HepG2 (cell line): ENCODE measurements around the gene SLIT3. TPM values are rescaled to one million over a fixed set of nuclear protein-coding genes. Genes with fewer than 3 reads are reported as not detected.

ENCODE experiments used
- ATAC-seq: fragments of 200-7000 bp; cut with Tn5 transposase; 3 replicates; pipeline ENCODE4 v1.9.1; 2020; ENCODE audit warnings: mild to moderate bottlenecking, moderate library complexity
- BruUV-seq: library from RNA; stranded (reverse); fragments of 400-500 nt; replicated peaks from 2 replicates; lab custom pipeline; 2021; lab: Mats Ljungman, UMichigan
- CTCF ChIA-PET: fragments of 300-600 bp; formaldehyde crosslinking; extraction: SDS; loops from one replicate; lab custom pipeline; 2021; ENCODE audit warnings: low total read pairs, inconsistent platforms, low intra/inter-chr PET ratio; lab: Yijun Ruan, JAX
- POLR2A ChIA-PET: fragments of 350-600 bp; sonication (Branson Sonifier 250); formaldehyde crosslinking; loops from one replicate; lab custom pipeline; 2020; ENCODE audit warnings: antibody characterized with exemption, inconsistent platforms; lab: Yijun Ruan, JAX
- DNase-seq: peaks from one replicate; pipeline ENCODE4 v3.0.0-alpha.2; 2015; ENCODE audit warnings: low spot score
- FAIRE-seq: peaks from 3 replicates; lab custom pipeline; 2011; peaks lifted over from hg19 to GRCh38; lab: Jason Lieb, UNC
- H2AFZ ChIP-seq: one replicate; pipeline ENCODE4 v1.6.1; 2011; ENCODE audit warnings: low read length, inconsistent platforms
- H3K27ac ChIP-seq: fragments of 300-600 bp; 3 replicates; pipeline ENCODE4 v1.8.0; 2011; ENCODE audit warnings: mixed run types, mild to moderate bottlenecking, mixed read lengths, low read length, inconsistent platforms; ENCODE audit not compliant: insufficient read depth; ENCODE audit errors: extremely low read length
- H3K27me3 ChIP-seq, 2 experiments: fragments of 200-600 bp in 1 of 2; 2 replicates in 1 of 2; 3 replicates in 1 of 2; pipeline versions ENCODE4 v1.6.0 to v1.8.0; 2011; ENCODE audit warnings: low read length in 2 of 2, mild to moderate bottlenecking in 2 of 2, moderate library complexity in 2 of 2, inconsistent platforms in 1 of 2; ENCODE audit not compliant: insufficient read depth in 2 of 2, control insufficient read depth in 1 of 2
- H3K36me3 ChIP-seq, 2 experiments: fragments of 200-600 bp in 1 of 2; replicated peaks in 1 of 2; 2 replicates in 1 of 2; 3 replicates in 1 of 2; pipeline versions ENCODE4 v1.5.1 to v1.8.0; 2011; ENCODE audit warnings: low read length in 2 of 2, inconsistent platforms in 1 of 2; ENCODE audit not compliant: insufficient read depth in 2 of 2, control insufficient read depth in 1 of 2
- H3K4me1 ChIP-seq: 2 replicates; pipeline ENCODE4 v1.5.1; 2012; ENCODE audit warnings: low read length, inconsistent platforms; ENCODE audit not compliant: insufficient read depth
- H3K4me2 ChIP-seq: 2 replicates; pipeline ENCODE4 v1.6.0; 2011; ENCODE audit warnings: low read depth, low read length, inconsistent platforms
- H3K4me3 ChIP-seq, 3 experiments: fragments of 200-600 bp in 1 of 3; sonication (generic), shearing (Covaris generic) in 1 of 3; replicated peaks in 1 of 3; 2 replicates each; pipeline ENCODE4 v1.5.1; 2011 to 2016; ENCODE audit warnings: low read length in 3 of 3, inconsistent platforms in 2 of 3, low read depth in 2 of 3, mild to moderate bottlenecking in 2 of 3, control low read depth in 1 of 3, mixed read lengths in 1 of 3; ENCODE audit not compliant: insufficient read depth in 1 of 3
- H3K79me2 ChIP-seq: one replicate; pipeline ENCODE4 v1.6.1; 2011; ENCODE audit warnings: low read length, inconsistent platforms; ENCODE audit not compliant: insufficient read depth
- H3K9ac ChIP-seq: 2 replicates; pipeline ENCODE4 v1.6.0; 2011; ENCODE audit warnings: mild to moderate bottlenecking, low read depth, low read length, inconsistent platforms; ENCODE audit not compliant: insufficient read depth
- H3K9me3 ChIP-seq: 2 replicates; pipeline ENCODE4 v1.5.1; 2012; ENCODE audit warnings: mild to moderate bottlenecking, low read length
- H4K20me1 ChIP-seq: 2 replicates; pipeline ENCODE4 v1.6.0; 2011; ENCODE audit warnings: inconsistent platforms, mild to moderate bottlenecking, low read length, moderate library complexity; ENCODE audit not compliant: insufficient read depth
- ATF7 ChIP-seq, 2 experiments: fragments of 450-650 bp in 1 of 2; sonication (generic) in 1 of 2; formaldehyde crosslinking in 1 of 2; IDR thresholded peaks; 2 replicates each; pipeline versions ENCODE4 v1.4.0 to v1.6.1; 2016 to 2020; ENCODE audit warnings: antibody characterized with exemption in 1 of 2, mild to moderate bottlenecking in 1 of 2, missing genetic modification reagents in 1 of 2
- CREB1 ChIP-seq, 2 experiments: fragments of 450-650 bp in 1 of 2; IDR thresholded peaks; 2 replicates each; pipeline ENCODE4 v1.6.1; 2016 to 2017; ENCODE audit warnings: control low read depth in 1 of 2, mild to moderate bottlenecking in 1 of 2, missing compliant biosample characterization in 1 of 2, missing genetic modification characterization in 1 of 2
- ELF1 ChIP-seq: sonication (generic); formaldehyde crosslinking; IDR thresholded peaks from 2 replicates; pipeline ENCODE4 v1.4.0; 2020; ENCODE audit warnings: missing genetic modification reagents
- NR2F2 ChIP-seq: IDR thresholded peaks from 2 replicates; pipeline ENCODE4 v1.6.1; 2012; ENCODE audit warnings: low read depth, inconsistent platforms, borderline replicate concordance
- RBAK ChIP-seq: sonication (generic); formaldehyde crosslinking; IDR thresholded peaks from 2 replicates; pipeline ENCODE4 v1.5.1; 2020; ENCODE audit warnings: mild to moderate bottlenecking, missing genetic modification reagents
- TBX3 ChIP-seq: fragments of 450-650 bp; IDR thresholded peaks from 2 replicates; pipeline ENCODE4 v1.6.1; 2017; ENCODE audit warnings: antibody characterized with exemption, mild to moderate bottlenecking, inconsistent platforms, borderline replicate concordance
- THYN1 ChIP-seq: sonication (generic); formaldehyde crosslinking; IDR thresholded peaks from 2 replicates; pipeline ENCODE4 v1.8.1; 2023; ENCODE audit warnings: low read depth, mild to moderate bottlenecking, moderate library complexity, missing genetic modification reagents, borderline replicate concordance
- TOE1 ChIP-seq: sonication (generic); formaldehyde crosslinking; IDR thresholded peaks from 2 replicates; pipeline ENCODE4 v1.4.0; 2020; ENCODE audit warnings: mild to moderate bottlenecking, missing genetic modification reagents
- ZSCAN12 ChIP-seq: sonication (generic); formaldehyde crosslinking; IDR thresholded peaks from 2 replicates; pipeline ENCODE4 v1.9.0; 2021; ENCODE audit warnings: mild to moderate bottlenecking, missing genetic modification reagents
- WGBS: methylation state at CpG from one replicate; pipeline ENCODE4 v1.1.6; 2017; ENCODE audit warnings: low lambda C conversion rate; 5-methylcytosine and 5-hydroxymethylcytosine counted together
- in situ Hi-C: cut with HindIII; loops from 2 replicates; pipeline ENCODE4 v1.10.0; 2017; ENCODE audit warnings: low pct_unique_long_range_greater_than_20kb; ENCODE audit not compliant: extremely low pct_ligation_motif_present
- intact Hi-C: fragments of 100-400 bp; cut with micrococcal nuclease; formaldehyde crosslinking; loops from one replicate; pipeline ENCODE4 v1.10.0; 2022; ENCODE audit not compliant: unreplicated experiment
- polyA plus RNA-seq, 8 experiments: library from polyadenylated mRNA; depleted of rRNA in 3 of 8; stranded (reverse) in 7 of 8; unstranded in 1 of 8; fragments of >200 nt; fragmentation: Illumina TruSeq in 4 of 8; extraction: Trizol in 4 of 8; gene quantifications; 2 replicates each; pipeline versions ENCODE4 v1.2.1 to v1.2.3, GENCODE V29; 2011 to 2016; ENCODE audit warnings: low read depth in 4 of 8, missing spikeins in 1 of 8, mixed read lengths in 1 of 8; ENCODE audit not compliant: insufficient read depth in 1 of 8
- total RNA-seq, 5 experiments: library from RNA; depleted of rRNA; stranded (reverse); fragments of >200 nt; fragmentation: Illumina TruSeq; extraction: Trizol; gene quantifications; 2 replicates each; pipeline ENCODE4 v1.2.3, GENCODE V29; 2016; ENCODE audit warnings: low read depth in 1 of 5
- TF ChIP-seq, protein P1 (sequence below): sonication (generic); formaldehyde crosslinking; IDR thresholded peaks from 2 replicates; pipeline ENCODE4 v1.4.0; 2020; ENCODE audit warnings: low read depth, missing genetic modification reagents
- TF ChIP-seq, protein P2 (sequence below): sonication (generic); formaldehyde crosslinking; IDR thresholded peaks from 2 replicates; pipeline ENCODE4 v1.4.0; 2020; ENCODE audit warnings: mild to moderate bottlenecking, missing genetic modification reagents

The SLIT3 gene
- total and polyA plus RNA-seq, 2 of the 13 experiments (the other 11 are each of a cell fraction or from before 2014, with no cell fraction given) = not detected

DNA sequence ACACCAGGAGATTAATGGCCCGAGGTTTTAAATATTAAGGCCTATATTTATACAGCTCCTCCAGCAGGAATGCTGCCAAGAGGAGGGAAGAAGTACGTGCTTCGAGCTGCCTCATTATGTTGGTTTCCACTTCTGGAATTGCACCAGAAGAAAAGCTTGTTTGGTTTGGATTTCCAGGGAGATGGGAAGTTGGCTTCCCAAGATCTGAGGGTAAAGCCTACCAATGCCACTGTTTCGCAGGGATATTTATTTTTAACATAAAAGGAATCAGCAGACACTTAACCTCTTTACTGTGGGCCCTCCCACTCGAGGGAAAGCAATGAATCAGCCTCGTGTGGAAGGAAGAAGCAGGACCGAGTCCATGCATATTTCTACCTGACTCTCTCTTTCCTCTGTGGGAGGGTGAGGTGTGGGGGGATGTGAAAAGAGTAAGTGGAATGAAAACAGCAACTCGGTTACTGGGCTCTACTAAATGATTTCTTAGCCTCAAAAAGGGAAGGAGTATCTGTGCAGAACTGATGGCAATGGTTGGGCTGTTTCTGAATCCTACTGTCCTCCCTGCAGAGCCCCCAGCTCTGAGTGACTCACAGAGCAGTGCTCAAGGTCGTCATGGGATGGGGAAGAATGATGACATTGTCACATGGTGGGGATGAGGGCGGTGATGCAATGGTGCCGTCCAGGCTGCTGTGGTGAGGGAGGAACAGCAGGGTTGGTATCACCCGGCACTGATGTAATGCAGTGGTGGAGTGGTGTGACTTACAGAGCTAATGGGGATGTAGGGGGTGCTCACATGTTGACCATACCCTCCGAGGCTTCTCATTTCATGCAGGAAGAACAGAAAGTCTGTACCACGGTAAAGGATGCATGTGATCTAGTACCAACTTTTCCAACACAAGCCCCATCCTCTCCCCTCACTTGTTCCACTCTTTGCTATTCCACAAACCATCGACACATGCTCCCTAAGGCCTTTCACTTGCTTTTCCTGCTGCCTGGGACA, 506.8 kb downstream of the SLIT3 start (continued):
- TF ChIP-seq, protein P1, sequence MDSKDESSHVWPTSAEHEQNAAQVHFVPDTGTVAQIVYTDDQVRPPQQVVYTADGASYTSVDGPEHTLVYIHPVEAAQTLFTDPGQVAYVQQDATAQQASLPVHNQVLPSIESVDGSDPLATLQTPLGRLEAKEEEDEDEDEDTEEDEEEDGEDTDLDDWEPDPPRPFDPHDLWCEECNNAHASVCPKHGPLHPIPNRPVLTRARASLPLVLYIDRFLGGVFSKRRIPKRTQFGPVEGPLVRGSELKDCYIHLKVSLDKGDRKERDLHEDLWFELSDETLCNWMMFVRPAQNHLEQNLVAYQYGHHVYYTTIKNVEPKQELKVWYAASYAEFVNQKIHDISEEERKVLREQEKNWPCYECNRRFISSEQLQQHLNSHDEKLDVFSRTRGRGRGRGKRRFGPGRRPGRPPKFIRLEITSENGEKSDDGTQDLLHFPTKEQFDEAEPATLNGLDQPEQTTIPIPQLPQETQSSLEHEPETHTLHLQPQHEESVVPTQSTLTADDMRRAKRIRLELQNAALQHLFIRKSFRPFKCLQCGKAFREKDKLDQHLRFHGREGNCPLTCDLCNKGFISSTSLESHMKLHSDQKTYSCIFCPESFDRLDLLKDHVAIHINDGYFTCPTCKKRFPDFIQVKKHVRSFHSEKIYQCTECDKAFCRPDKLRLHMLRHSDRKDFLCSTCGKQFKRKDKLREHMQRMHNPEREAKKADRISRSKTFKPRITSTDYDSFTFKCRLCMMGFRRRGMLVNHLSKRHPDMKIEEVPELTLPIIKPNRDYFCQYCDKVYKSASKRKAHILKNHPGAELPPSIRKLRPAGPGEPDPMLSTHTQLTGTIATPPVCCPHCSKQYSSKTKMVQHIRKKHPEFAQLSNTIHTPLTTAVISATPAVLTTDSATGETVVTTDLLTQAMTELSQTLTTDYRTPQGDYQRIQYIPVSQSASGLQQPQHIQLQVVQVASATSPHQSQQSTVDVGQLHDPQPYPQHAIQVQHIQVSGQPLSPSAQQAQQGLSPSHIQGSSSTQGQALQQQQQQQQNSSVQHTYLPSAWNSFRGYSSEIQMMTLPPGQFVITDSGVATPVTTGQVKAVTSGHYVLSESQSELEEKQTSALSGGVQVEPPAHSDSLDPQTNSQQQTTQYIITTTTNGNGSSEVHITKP (CRISPR knock-in tag) = peak; percentile 87

DNA sequence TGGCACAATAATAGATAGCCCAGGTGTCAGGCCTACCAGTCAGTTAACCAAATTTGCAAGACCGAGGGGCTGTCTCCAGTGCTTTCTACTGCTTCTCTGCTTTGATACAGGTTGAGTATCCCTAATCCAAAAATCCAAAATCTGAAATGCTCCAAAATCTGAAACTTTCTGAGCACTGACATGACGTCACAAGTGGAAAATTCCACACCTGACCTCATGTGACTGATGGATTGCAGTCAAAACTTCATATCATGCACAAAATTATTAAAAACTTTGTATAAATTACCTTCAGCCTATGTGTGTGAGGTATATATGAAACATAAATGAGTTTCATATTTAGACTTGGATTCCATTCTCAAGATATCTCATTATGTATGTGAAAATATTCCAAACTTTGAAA, 508.3 kb downstream of the SLIT3 start:
- no peak overlapping the region for H3K4me2 ChIP-seq
- 0% methylated on average over 1 of the region's 2 CpGs for WGBS
- DNase-seq (no peak), ATAC-seq (no peak), FAIRE-seq (no peak)
- no peaks in the 10 kb centered on the region for H3K79me2 ChIP-seq
- CTCF ChIA-PET = no interaction called here
- intact Hi-C loops (no loop called here), in situ Hi-C loops (no loop called here)
- H4K20me1 ChIP-seq = no peaks in the 10 kb centered on the region
- TF ChIP-seq ATF7 (IDR thresholded peaks at IDR 0.05) (peak; percentile 86), ATF7 (CRISPR knock-in tag; IDR thresholded peaks at IDR 0.05) (no peak), RBAK (CRISPR knock-in tag) (no peak), TBX3 (no peak), NR2F2 (no peak), CREB1 (IDR thresholded peaks at IDR 0.05) (peak; percentile 95), CREB1 (CRISPR knock-in tag; IDR thresholded peaks at IDR 0.05) (no peak), THYN1 (no peak), ELF1 (CRISPR knock-in tag) (no peak), TOE1 (CRISPR knock-in tag) (no peak), ZSCAN12 (no peak)
- TF ChIP-seq, protein P2, sequence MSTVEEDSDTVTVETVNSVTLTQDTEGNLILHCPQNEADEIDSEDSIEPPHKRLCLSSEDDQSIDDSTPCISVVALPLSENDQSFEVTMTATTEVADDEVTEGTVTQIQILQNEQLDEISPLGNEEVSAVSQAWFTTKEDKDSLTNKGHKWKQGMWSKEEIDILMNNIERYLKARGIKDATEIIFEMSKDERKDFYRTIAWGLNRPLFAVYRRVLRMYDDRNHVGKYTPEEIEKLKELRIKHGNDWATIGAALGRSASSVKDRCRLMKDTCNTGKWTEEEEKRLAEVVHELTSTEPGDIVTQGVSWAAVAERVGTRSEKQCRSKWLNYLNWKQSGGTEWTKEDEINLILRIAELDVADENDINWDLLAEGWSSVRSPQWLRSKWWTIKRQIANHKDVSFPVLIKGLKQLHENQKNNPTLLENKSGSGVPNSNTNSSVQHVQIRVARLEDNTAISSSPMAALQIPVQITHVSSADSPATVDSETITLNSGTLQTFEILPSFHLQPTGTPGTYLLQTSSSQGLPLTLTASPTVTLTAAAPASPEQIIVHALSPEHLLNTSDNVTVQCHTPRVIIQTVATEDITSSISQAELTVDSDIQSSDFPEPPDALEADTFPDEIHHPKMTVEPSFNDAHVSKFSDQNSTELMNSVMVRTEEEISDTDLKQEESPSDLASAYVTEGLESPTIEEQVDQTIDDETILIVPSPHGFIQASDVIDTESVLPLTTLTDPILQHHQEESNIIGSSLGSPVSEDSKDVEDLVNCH (CRISPR knock-in tag) = no peak
- H3K36me3 ChIP-seq = no peaks in the 10 kb centered on the region
- no peak overlapping the region for H3K9ac ChIP-seq
- H3K4me1 ChIP-seq = no peaks in the 10 kb centered on the region
- H2AFZ ChIP-seq = no peak overlapping the region
- POLR2A ChIA-PET = no interaction called here
- no peak overlapping the region for H3K27ac ChIP-seq
- H3K9me3 ChIP-seq = no peaks in the 10 kb centered on the region
- BruUV-seq = no TSS peak
- no peak overlapping the region for H3K4me3 ChIP-seq
- peaks cover 3 to 76% of the 10 kb centered on the region in 2 experiments for H3K27me3 ChIP-seq
